ENCODE results near the gene CALCOCO2. TPM values are rescaled to one million over a fixed set of nuclear protein-coding genes. Genes with fewer than 3 reads are reported as not detected.

The CALCOCO2 gene
- total and polyA plus RNA-seq, 2 of the 13 experiments (the other 11 are each of a cell fraction or from before 2014, with no cell fraction given), result 72.9 to 111 TPM

GRCh38 chr17:48791128-48792032 lies 39.5 kb upstream of the CALCOCO2 start (continued):
- TF ChIP-seq ARID4A (CRISPR knock-in tag; IDR thresholded peaks at IDR 0.05; ENCODE audit: borderline replicate concordance) (peak; percentile 49; the same call in 1 of the 2 replicates), DNMT1 (CRISPR knock-in tag; IDR thresholded peaks at IDR 0.05) (peak; percentile 55; the same call in 1 of the 2 replicates), BRCA1 (CRISPR knock-in tag; IDR thresholded peaks at IDR 0.05) (no peak; the same call in 1 of the 2 replicates), ZNF792 (CRISPR knock-in tag; IDR thresholded peaks at IDR 0.05) (0 out of 2 replicates have a peak, but pooled peaks have one; percentile 21), AHR (CRISPR knock-in tag; IDR thresholded peaks at IDR 0.05) (no peak), ZNF335 (CRISPR knock-in tag; IDR thresholded peaks at IDR 0.05) (0 out of 2 replicates have a peak, but pooled peaks have one; percentile 33), ZNF274 (CRISPR knock-in tag; IDR thresholded peaks at IDR 0.05) (peak; percentile 48; the same call in 1 of the 2 replicates), ETV6 (CRISPR knock-in tag; conservative IDR thresholded peaks at IDR 0.05) (0 out of 2 replicates have a peak, but pooled peaks have one; percentile 29), MTA1 (CRISPR knock-in tag; IDR thresholded peaks at IDR 0.05; ENCODE audit: borderline replicate concordance) (no peak), MNT (IDR thresholded peaks at IDR 0.05) (no peak), ZNF75D (CRISPR knock-in tag; IDR thresholded peaks at IDR 0.05; ENCODE audit: borderline replicate concordance) (no peak), IRF2 (CRISPR knock-in tag; IDR thresholded peaks at IDR 0.05) (peak; percentile 53), ZNF737 (CRISPR knock-in tag; IDR thresholded peaks at IDR 0.05; ENCODE audit: borderline replicate concordance) (peak; percentile 87; the same call in 1 of the 2 replicates), ZNF430 (CRISPR knock-in tag; IDR thresholded peaks at IDR 0.05) (no peak), MZF1 (CRISPR knock-in tag; IDR thresholded peaks at IDR 0.05; ENCODE audit: borderline replicate concordance) (no peak), POLR2A (IDR thresholded peaks at IDR 0.05; ENCODE audit: insufficient read depth in 1 of 2, low read depth in 2 of 2, low read length in 2 of 2) (no peak), ZNF235 (CRISPR knock-in tag; IDR thresholded peaks at IDR 0.05; ENCODE audit: borderline replicate concordance) (0 out of 2 replicates have a peak, but pooled peaks have one; percentile 35), KAT2B (IDR thresholded peaks at IDR 0.05; ENCODE audit: borderline replicate concordance, low read depth, low read length) (no peak), ZNF33B (CRISPR knock-in tag; IDR thresholded peaks at IDR 0.05) (peak; percentile 71; the same call in 1 of the 2 replicates), ELF3 (CRISPR knock-in tag; IDR thresholded peaks at IDR 0.05) (peak; percentile 67)
- TF ChIP-seq, protein P1, sequence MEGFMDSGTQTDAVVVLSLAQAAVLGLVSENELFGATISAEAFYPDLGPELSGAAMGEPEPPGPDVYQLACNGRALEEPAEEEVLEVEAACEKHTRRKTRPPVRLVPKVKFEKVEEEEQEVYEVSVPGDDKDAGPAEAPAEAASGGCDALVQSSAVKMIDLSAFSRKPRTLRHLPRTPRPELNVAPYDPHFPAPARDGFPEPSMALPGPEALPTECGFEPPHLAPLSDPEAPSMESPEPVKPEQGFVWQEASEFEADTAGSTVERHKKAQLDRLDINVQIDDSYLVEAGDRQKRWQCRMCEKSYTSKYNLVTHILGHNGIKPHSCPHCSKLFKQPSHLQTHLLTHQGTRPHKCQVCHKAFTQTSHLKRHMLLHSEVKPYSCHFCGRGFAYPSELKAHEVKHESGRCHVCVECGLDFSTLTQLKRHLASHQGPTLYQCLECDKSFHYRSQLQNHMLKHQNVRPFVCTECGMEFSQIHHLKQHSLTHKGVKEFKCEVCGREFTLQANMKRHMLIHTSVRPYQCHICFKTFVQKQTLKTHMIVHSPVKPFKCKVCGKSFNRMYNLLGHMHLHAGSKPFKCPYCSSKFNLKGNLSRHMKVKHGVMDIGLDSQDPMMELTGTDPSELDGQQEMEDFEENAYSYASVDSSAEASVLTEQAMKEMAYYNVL (CRISPR knock-in tag; IDR thresholded peaks at IDR 0.05; ENCODE audit: borderline replicate concordance), result no peak; the same call in 1 of the 2 replicates
